ENCODE measurements around the gene PRKCE. TPM values are rescaled to one million over a fixed set of nuclear protein-coding genes. Genes with fewer than 3 reads are reported as not detected.

PRKCE gene
- polyA plus RNA-seq, 3 donors, result 1.3 to 7.7 (median 2.3) TPM

DNA sequence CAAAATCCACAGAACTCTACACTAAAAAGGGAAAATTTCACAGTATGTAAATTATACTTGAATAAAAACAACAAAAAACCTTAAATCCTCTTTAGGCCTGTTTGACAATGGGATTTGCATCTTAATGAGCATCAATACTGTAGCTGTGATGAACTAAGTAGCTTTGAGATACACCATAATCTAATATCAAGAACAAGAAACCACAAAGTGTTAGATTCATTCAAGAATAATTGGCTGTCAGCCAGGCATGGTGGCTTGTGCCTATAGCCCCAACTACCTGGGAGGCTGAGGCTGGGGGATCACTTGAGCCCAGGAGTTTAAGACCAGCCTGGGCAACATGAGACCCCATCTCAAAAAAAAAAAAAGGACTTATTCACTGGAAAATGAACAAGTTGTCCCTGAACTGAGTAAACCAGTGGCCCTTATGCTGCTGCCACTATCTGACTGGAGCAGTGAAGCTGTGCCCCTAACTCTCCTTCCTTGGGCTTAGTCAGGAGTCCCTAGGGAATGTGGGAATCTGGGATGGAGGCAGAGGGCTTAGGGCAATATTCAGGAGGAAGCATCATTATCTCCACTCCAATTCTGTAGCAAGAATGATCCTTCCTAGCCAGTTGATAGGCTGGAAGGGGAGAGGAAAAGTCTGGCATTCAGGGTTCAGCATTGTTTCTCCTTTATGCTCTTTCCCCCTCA, 88.5 kb downstream of the PRKCE start:
- peaks cover 4% of the 10 kb centered on the region for H3K4me1 Mint-ChIP-seq

DNA sequence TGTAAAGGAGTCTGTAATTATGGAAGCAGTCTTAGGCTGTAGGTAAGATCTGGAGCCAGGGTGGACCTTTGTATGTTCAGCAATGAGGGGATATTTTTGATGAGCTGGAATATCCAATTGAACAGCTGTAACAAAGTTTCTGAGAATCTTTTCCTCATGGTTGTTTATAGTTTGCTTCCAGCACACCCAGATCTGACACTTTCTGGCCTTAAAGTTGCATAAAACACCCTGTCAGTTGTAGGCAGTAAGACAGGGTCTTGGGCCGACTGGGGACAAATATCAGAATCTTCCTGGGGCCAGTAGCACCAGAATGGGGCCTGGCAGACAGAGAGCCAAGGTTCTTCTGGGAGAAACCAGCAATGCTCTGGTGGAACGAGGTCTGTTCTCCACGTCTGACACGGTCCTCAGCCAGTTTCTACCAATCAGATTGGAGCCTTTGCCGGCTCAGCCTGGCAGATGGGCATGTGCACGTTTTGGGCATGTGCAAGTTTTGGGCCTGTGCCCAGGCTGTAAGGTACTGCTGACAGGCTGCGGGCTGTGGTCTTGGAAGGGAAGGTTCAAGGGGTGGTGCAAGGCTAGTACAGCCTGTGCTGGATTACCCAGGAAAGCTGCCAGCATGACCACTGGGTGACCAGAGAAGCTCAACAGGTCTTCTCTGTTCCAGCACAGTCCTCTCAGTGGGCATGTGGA, 89.8 kb downstream of the PRKCE start:
- Histone ChIP-seq H3K79me2 (ENCODE audit: insufficient read depth, low read length) (peaks cover 5% of the 10 kb centered on the region), H3K27me3 (ENCODE audit: control insufficient read depth in 2 of 2, insufficient read depth in 2 of 2, low read length in 2 of 2) (no peaks in the 10 kb centered on the region), H3K4me1 (ENCODE audit: control insufficient read depth in 1 of 2, insufficient read depth in 2 of 2, low read length in 2 of 2) (no peaks in the 10 kb centered on the region), H3K9me3 (replicated peaks in 1 of 2; ENCODE audit: control insufficient read depth in 1 of 2, insufficient read depth in 1 of 2, low read length in 2 of 2) (no peaks in the 10 kb centered on the region), H2AFZ (ENCODE audit: insufficient read depth, low read depth, low read length, poor library complexity, severe bottlenecking) (no peak overlapping the region), H3K9ac (ENCODE audit: insufficient read depth, low read length, poor library complexity, severe bottlenecking) (no peak overlapping the region), H3K27ac (ENCODE audit: low read depth in 1 of 2, low read length in 2 of 2) (no peak overlapping the region), H4K20me1 (ENCODE audit: insufficient read depth, low read length) (peaks cover 6% of the 10 kb centered on the region), H3K4me2 (replicated peaks; ENCODE audit: extremely low read depth, low read length, poor library complexity, severe bottlenecking) (no peak overlapping the region), H3K4me3 (replicated peaks in 1 of 3; ENCODE audit: low read depth in 2 of 3, low read length in 3 of 3) (no peak overlapping the region), H3K36me3 (replicated peaks in 1 of 2; ENCODE audit: control insufficient read depth in 1 of 2, insufficient read depth in 2 of 2, low read length in 2 of 2) (no peaks in the 10 kb centered on the region)
- intact Hi-C loops (cut with micrococcal nuclease), result no loop called here
- peaks cover 0 to 5% (median 1%) of the 10 kb centered on the region in 3 donors for H3K27me3 Mint-ChIP-seq (ENCODE audit: low read depth in 3 of 3)
- no peaks in the 10 kb centered on the region for H3K9me3 Mint-ChIP-seq
- TF ChIP-seq CTCF (IDR thresholded peaks at IDR 0.05), result no peak
- H3K4me3 Mint-ChIP-seq, result no peak overlapping the region
- peak overlapping the region in 1 of 7 donors; percentile 3 for H3K27ac Mint-ChIP-seq
- WGBS (ENCODE audit: insufficient coverage), result 96% methylated on average over 7 of the region's 7 CpGs
- peaks cover 2% of the 10 kb centered on the region for H3K4me1 Mint-ChIP-seq
- H3K36me3 Mint-ChIP-seq, result peaks cover 3 to 13% of the 10 kb centered on the region in 2 donors
- no peak for DNase-seq

More for the DNA sequence above, 88.5 kb downstream of the PRKCE start:
- no peak for TF ChIP-seq CTCF (IDR thresholded peaks at IDR 0.05)
- no peak for DNase-seq
- Mint-ChIP-seq H3K27me3 (ENCODE audit: low read depth in 3 of 3) (peaks cover 0 to 4% (median 1%) of the 10 kb centered on the region in 3 donors), H3K9me3 (no peaks in the 10 kb centered on the region), H3K4me3 (no peak overlapping the region), H3K36me3 (peaks cover 3 to 13% of the 10 kb centered on the region in 2 donors), H3K27ac (peak overlapping the region in 1 of 7 donors; percentile 46)
- peaks cover 9% of the 10 kb centered on the region for H4K20me1 ChIP-seq (ENCODE audit: insufficient read depth, low read length)
- H3K79me2 ChIP-seq (ENCODE audit: insufficient read depth, low read length), result peaks cover 13% of the 10 kb centered on the region
- H3K4me2 ChIP-seq (replicated peaks; ENCODE audit: extremely low read depth, low read length, poor library complexity, severe bottlenecking), result no peak overlapping the region
- H3K4me3 ChIP-seq (replicated peaks in 1 of 3; ENCODE audit: low read depth in 2 of 3, low read length in 3 of 3), result no peak overlapping the region
- no peaks in the 10 kb centered on the region for H3K9me3 ChIP-seq (replicated peaks in 1 of 2; ENCODE audit: control insufficient read depth in 1 of 2, insufficient read depth in 1 of 2, low read length in 2 of 2)
- no peak overlapping the region for H3K27ac ChIP-seq (ENCODE audit: low read depth in 1 of 2, low read length in 2 of 2)
- intact Hi-C loops (cut with micrococcal nuclease), result no loop called here
- no peak overlapping the region for H2AFZ ChIP-seq (ENCODE audit: insufficient read depth, low read depth, low read length, poor library complexity, severe bottlenecking)
- H3K36me3 ChIP-seq (replicated peaks in 1 of 2; ENCODE audit: control insufficient read depth in 1 of 2, insufficient read depth in 2 of 2, low read length in 2 of 2), result no peaks in the 10 kb centered on the region
- no peaks in the 10 kb centered on the region for H3K4me1 ChIP-seq (ENCODE audit: control insufficient read depth in 1 of 2, insufficient read depth in 2 of 2, low read length in 2 of 2)
- no peaks in the 10 kb centered on the region for H3K27me3 ChIP-seq (ENCODE audit: control insufficient read depth in 2 of 2, insufficient read depth in 2 of 2, low read length in 2 of 2)
- no peak overlapping the region for H3K9ac ChIP-seq (ENCODE audit: insufficient read depth, low read length, poor library complexity, severe bottlenecking)
